Tracheal epithelial cell (primary cell): Measurements from ENCODE around the gene ZNF766. TPM values are rescaled to one million over a fixed set of nuclear protein-coding genes. Genes with fewer than 3 reads are reported as not detected.

Experiments
- total RNA-seq: library from RNA; depleted of rRNA; stranded (reverse); fragments of >200 nt; gene quantifications from 2 replicates; pipeline ENCODE4 v1.2.1, GENCODE V29; 2014

Gene ZNF766
- total RNA-seq, result 10.6 and 16.8 TPM in 2 replicates

GRCh38 chr19:52269338-52270261, at the start of gene ZNF766:
Gene ZNF766, plus strand, starts transcription at chr19:52269587. Its CDS starts 27 bp downstream, at chr19:52269614.

DNA sequence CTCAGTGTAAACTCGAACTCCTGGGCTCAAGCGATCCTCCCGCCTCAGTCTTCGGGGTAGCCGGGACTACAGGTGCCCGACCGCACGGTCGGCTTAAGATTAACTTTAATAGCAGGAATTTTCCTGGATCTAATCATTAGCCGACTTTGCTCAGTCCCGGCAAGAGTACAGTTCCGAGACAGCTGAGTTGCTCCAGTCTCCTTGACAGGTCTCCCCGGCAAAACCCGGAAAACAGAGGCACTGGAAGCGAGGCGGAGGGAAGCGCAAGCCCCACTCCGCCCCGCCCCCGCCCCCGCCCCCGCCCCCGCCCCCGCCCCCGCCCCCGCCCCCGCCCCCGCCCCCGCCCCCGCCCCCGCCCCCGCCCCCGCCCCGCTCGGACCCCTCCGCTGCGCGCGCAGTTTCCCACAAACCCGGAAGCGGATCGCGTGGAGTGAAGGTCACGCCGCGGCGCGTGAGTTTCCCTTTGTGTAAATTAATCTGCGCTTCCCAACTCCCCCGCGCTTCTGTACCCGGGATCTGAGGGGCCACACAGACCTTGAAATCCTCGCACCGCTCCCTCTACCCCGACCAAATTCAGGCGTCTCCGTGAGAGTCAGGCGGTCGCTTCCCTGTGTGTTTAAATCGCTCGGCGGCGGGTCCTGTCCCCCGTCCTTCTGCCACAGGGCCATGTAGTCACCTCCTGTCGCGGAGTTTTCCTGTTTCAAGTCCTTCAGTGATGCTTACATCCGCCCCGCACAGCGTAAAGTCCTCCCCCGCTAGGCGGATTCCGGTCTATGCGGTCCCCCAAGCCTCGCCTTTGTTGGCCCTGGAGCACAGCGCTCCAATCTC, 27.6 kb downstream of the ZNF766 start, which contains the start of gene ZNF480:
TSS of gene ZNF480 (plus strand) at position 397 of the 828 bp plus-strand sequence. CDS start 3,244 bp downstream, outside the sequence.

DNA sequence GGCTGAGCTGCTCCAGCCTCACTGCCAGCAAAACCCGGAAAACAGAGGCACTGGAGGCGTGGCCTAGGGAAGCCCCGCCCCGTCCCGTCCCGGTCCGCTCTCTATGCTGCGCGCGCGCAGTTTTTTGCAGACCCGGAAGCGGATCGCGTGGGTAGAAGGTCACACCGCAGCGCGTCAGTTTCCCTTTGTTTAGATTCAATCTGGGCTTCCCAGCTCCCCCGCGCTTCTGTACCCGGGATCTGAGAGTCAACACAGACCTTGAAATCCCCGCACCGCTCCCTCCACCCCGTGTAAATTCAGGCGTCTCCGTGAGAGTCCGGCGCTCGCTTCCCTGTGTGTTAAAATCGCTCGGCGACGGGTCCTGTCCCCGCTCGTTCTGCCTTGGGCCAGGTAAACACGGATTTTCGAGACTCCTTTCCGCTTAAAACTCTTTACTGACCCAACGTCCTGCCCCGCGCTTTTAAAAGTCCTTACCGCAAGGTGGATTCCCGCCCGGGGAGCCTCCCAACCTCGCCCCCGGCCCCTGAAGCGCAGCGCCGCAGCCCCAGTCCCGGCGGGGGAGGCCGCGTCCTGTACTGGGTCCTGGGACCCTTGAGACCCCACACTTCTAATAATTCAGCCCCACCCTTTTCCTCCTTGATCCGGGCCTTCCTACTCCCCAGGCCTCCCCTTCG, 66.9 kb downstream of the ZNF766 start, which contains the start of gene ZNF610:
TSS of gene ZNF610 (plus strand) at position 127 of the 674 bp plus-strand sequence. CDS start 12,930 bp downstream, outside the sequence.

Other genes starting within 250 kb of the ZNF766 start
- gene ZNF614, start 241.2 kb upstream of the ZNF766 start, total RNA-seq, result 8.2 and 9.0 TPM in 2 replicates
- 7.0 and 8.1 TPM in 2 replicates for gene ZNF432, start 220.7 kb upstream of the ZNF766 start, total RNA-seq
- gene ZNF841, start 173.8 kb upstream of the ZNF766 start, total RNA-seq, result 32.4 and 34.7 TPM in 2 replicates
- 7.5 and 15.3 TPM in 2 replicates for gene ZNF616, start 129.6 kb upstream of the ZNF766 start, total RNA-seq
- gene ZNF836, start 98.0 kb upstream of the ZNF766 start, total RNA-seq, result 4.3 and 6.3 TPM in 2 replicates
- gene PPP2R1A, start 79.5 kb upstream of the ZNF766 start, total RNA-seq, result 175 and 233 TPM in 2 replicates
- gene ZNF480, start 27.6 kb downstream of the ZNF766 start, total RNA-seq, result 2.2 and 3.8 TPM in 2 replicates
- gene ZNF610, start 66.7 kb downstream of the ZNF766 start, total RNA-seq, result 1.5 and 2.2 TPM in 2 replicates
- gene ZNF880, start 100.3 kb downstream of the ZNF766 start, total RNA-seq, result 25.4 and 26.3 TPM in 2 replicates
- gene ZNF528, start 128.3 kb downstream of the ZNF766 start, total RNA-seq, result 7.0 and 18.8 TPM in 2 replicates
- gene ZNF534, start 159.6 kb downstream of the ZNF766 start, total RNA-seq, result not detected in 2 replicates
- 0.43 and 1.9 TPM in 2 replicates for gene ZNF578, start 184.0 kb downstream of the ZNF766 start, total RNA-seq